Loucy (cell line): ENCODE measurements around the gene EFNA3.

Source experiments
- H2AFZ ChIP-seq: fragments of 200-600 bp; sonication (generic); 2 replicates; pipeline ENCODE4 v1.6.0; 2016; ENCODE audit warnings: antibody characterized with exemption, mild to moderate bottlenecking, low read length, moderate library complexity
- H3F3A ChIP-seq: fragments of 200-600 bp; 2 replicates; pipeline ENCODE4 v1.6.0; 2016; ENCODE audit warnings: antibody characterized with exemption, low read depth, mild to moderate bottlenecking
- H3K27me3 ChIP-seq: fragments of 200-600 bp; sonication (generic); 2 replicates; pipeline ENCODE4 v1.6.1; 2014; ENCODE audit warnings: low read length, mild to moderate bottlenecking; ENCODE audit not compliant: insufficient read depth, poor library complexity, severe bottlenecking
- H3K36me3 ChIP-seq: fragments of 200-600 bp; sonication (generic); 2 replicates; pipeline ENCODE4 v1.6.1; 2016; ENCODE audit warnings: low read length; ENCODE audit not compliant: insufficient read depth
- H3K4me1 ChIP-seq: fragments of 200-600 bp; sonication (generic); 2 replicates; pipeline ENCODE4 v1.5.1; 2014; ENCODE audit warnings: low read length, mild to moderate bottlenecking; ENCODE audit not compliant: insufficient read depth, poor library complexity, severe bottlenecking
- H3K4me2 ChIP-seq: fragments of 200-600 bp; sonication (generic); 2 replicates; pipeline ENCODE4 v1.6.0; 2014; ENCODE audit warnings: antibody characterized with exemption, low read length, low read depth, mild to moderate bottlenecking; ENCODE audit not compliant: poor library complexity, severe bottlenecking
- H3K4me3 ChIP-seq: fragments of 200-600 bp; sonication (generic); 2 replicates; pipeline ENCODE4 v1.5.1; 2014; ENCODE audit warnings: low read length, mild to moderate bottlenecking, mixed read lengths; ENCODE audit not compliant: poor library complexity, severe bottlenecking
- H3K79me2 ChIP-seq: fragments of 200-600 bp; sonication (generic); 2 replicates; pipeline ENCODE4 v1.6.1; 2014; ENCODE audit warnings: low read length; ENCODE audit not compliant: insufficient read depth
- H3K9ac ChIP-seq: fragments of 200-600 bp; sonication (generic); 2 replicates; pipeline ENCODE4 v1.6.0; 2014; ENCODE audit warnings: mild to moderate bottlenecking, low read depth, low read length, moderate library complexity; ENCODE audit not compliant: poor library complexity, severe bottlenecking
- H3K9me2 ChIP-seq: fragments of 200-600 bp; sonication (generic); replicated peaks from 2 replicates; pipeline ENCODE4 v1.6.1; 2016; ENCODE audit warnings: low read depth, low read length, mixed read lengths
- H3K9me3 ChIP-seq: fragments of 200-600 bp; sonication (generic); 2 replicates; pipeline ENCODE4 v1.6.1; 2014; ENCODE audit warnings: mild to moderate bottlenecking, antibody characterized with exemption, low read length, low read depth; ENCODE audit not compliant: insufficient read depth
- H4K20me1 ChIP-seq: fragments of 200-600 bp; sonication (generic); 2 replicates; pipeline ENCODE4 v1.6.0; 2014; ENCODE audit warnings: antibody characterized with exemption, low read length, mild to moderate bottlenecking; ENCODE audit not compliant: insufficient read depth, poor library complexity, severe bottlenecking
- CTCF ChIP-seq: fragments of 200-600 bp; sonication (generic); conservative IDR thresholded peaks from 2 replicates; pipeline ENCODE4 v1.5.1; 2014; ENCODE audit warnings: mild to moderate bottlenecking, antibody characterized with exemption, low read length
- EZH2phosphoT487 ChIP-seq: fragments of 200-600 bp; IDR thresholded peaks from 2 replicates; pipeline ENCODE4 v1.6.1; 2018; ENCODE audit warnings: antibody characterized with exemption, mild to moderate bottlenecking, moderate library complexity, borderline replicate concordance

The EFNA3 gene

DNA sequence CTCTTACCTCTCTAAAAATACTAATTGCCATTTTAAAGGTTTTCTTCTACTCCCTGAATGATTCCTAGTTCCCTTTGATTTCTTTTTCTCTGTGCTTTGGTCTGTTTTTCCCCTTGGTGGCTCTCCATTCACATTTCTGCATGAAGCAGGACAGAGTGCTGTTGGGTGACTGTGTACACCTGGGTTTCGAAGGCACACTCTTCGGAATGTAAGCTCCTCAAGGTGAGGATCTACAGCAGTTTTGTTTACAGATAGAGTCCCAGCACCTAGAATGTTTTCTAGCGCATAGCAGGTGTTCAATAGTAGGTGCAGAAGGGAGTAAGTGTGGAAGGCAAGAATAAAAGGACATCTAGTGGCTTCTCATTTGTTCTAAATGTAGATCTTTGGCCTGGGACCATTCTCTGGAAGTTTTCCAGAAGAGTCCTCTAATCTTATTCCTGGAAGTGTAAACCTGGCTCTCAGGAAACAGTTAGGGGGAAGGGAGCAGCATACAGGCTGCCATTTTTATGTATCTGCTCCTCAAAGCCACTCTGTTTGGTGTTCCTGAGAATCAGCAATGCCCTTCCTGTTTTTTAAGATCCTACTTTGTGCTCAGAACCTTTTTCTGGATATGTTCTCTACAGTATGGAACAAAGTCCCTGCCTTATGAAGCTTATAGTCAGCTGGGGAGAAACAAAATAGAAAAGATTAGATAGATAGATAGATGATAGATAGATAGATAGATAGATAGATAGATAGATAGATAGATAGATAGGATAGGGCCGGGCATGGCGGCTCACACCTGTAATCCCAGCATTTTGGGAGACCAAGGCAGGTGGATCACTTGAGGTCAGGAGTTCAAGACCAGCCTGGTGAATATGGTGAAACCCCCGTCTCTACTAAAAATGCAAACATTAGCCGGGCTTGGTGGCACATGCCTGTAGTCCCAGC, 26.2 kb downstream of the EFNA3 start:
- Histone ChIP-seq H3K9ac (no peak overlapping the region), H3K36me3 (no peaks in the 10 kb centered on the region), H3K4me3 (no peak overlapping the region), H3K9me2 (no peaks in the 10 kb centered on the region), H4K20me1 (no peaks in the 10 kb centered on the region), H3K79me2 (no peaks in the 10 kb centered on the region), H3F3A (no peaks in the 10 kb centered on the region), H3K4me2 (no peak overlapping the region), H3K4me1 (no peaks in the 10 kb centered on the region), H2AFZ (no peak overlapping the region), H3K9me3 (no peaks in the 10 kb centered on the region), H3K27me3 (no peaks in the 10 kb centered on the region)
- no peak for TF ChIP-seq EZH2phosphoT487
- no peak for TF ChIP-seq CTCF

DNA sequence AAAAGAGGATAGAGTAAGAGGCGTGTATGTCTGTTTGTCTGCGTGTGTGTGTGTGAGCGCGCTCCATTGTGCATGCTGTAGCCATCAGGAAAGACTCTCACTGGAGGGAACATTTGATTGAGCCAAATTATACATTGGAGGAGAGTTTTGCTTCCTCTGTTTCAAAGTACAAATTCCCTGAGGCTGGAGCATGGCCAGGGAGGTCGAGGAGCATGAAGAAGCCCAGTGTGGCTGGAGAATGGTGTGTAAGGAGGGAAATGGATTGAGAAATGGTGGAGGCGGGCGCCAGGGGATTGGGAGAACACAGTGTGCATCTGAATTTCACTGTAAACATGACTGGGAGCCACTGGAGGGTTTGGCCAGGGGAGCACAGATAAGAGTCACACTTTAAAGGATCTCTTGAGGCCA, 27.0 kb downstream of the EFNA3 start:
- Histone ChIP-seq H3K4me1 (peaks cover 1% of the 10 kb centered on the region), H3K9ac (no peak overlapping the region), H3K27me3 (no peaks in the 10 kb centered on the region)

GRCh38 chr1:155106862-155107261, 28.2 kb downstream of the EFNA3 start:
- no peak overlapping the region for H2AFZ ChIP-seq
- H4K20me1 ChIP-seq, result no peaks in the 10 kb centered on the region
- no peaks in the 10 kb centered on the region for H3F3A ChIP-seq
- peaks cover 6% of the 10 kb centered on the region for H3K4me1 ChIP-seq
- no peaks in the 10 kb centered on the region for H3K9me3 ChIP-seq
- H3K9ac ChIP-seq, result no peak overlapping the region
- no peaks in the 10 kb centered on the region for H3K36me3 ChIP-seq
- no peak overlapping the region for H3K4me2 ChIP-seq
- no peaks in the 10 kb centered on the region for H3K79me2 ChIP-seq
- no peaks in the 10 kb centered on the region for H3K9me2 ChIP-seq
- H3K27me3 ChIP-seq, result no peaks in the 10 kb centered on the region
- no peak overlapping the region for H3K4me3 ChIP-seq
- TF ChIP-seq CTCF, result no peak
- TF ChIP-seq EZH2phosphoT487, result no peak

More for the DNA sequence above, 27.0 kb downstream of the EFNA3 start:
- TF ChIP-seq CTCF (no peak), EZH2phosphoT487 (no peak)
- Histone ChIP-seq H3K4me3 (no peak overlapping the region), H3K4me2 (no peak overlapping the region), H3K79me2 (no peaks in the 10 kb centered on the region), H3K9me3 (no peaks in the 10 kb centered on the region), H3K9me2 (no peaks in the 10 kb centered on the region), H2AFZ (no peak overlapping the region), H3K36me3 (no peaks in the 10 kb centered on the region), H3F3A (no peaks in the 10 kb centered on the region), H4K20me1 (no peaks in the 10 kb centered on the region)
